ENCODE data around the gene C19orf33. TPM values are rescaled to one million over a fixed set of nuclear protein-coding genes. Genes with fewer than 3 reads are reported as not detected.

C19orf33 gene
- total RNA-seq, 6 donors from 2014 or later: 65.0 to 251 (median 144) TPM

- ATAC-seq (ENCODE audit: low FRiP score in 2 of 2): peak; percentile 81 to 94
- H3K27me3 ChIP-seq: no peaks in the 10 kb centered on the region
- peak; percentile 94 to 97 for DNase-seq
- H3K4me1 ChIP-seq: peaks cover 16 to 48% (median 28%) of the 10 kb centered on the region in 4 donors
- TF ChIP-seq POLR2AphosphoS5 (IDR thresholded peaks at IDR 0.05) (peak; percentile 4 to 62), CTCF (IDR thresholded peaks at IDR 0.05) (no peak)
- peak overlapping the region; percentile 91 to 97 (median 96) for H3K27ac ChIP-seq
- H3K4me3 ChIP-seq: peak overlapping the region; percentile 52 to 78 (median 72)
- 19 to 20% methylated on average over 17 to 20 of the region's 34 CpGs for WGBS, 2 donors
- no peaks in the 10 kb centered on the region for H3K36me3 ChIP-seq
- no peaks in the 10 kb centered on the region for H3K9me3 ChIP-seq
Observed at GRCh38 chr19:38263689-38264485, 40.2 kb upstream of the C19orf33 start.

GRCh38 chr19:38264486-38265212 lies 39.4 kb upstream of the C19orf33 start, which contains the start of gene SPINT2:
Gene SPINT2 (plus strand): TSS chr19:38264573. CDS start chr19:38264893, 320 bp downstream.
- H3K9me3 ChIP-seq: no peaks in the 10 kb centered on the region
- H3K27ac ChIP-seq: peak within 1 kb of the TSS; percentile 91 to 97 (median 96)
- ATAC-seq (ENCODE audit: low FRiP score in 2 of 2): peak; percentile 3 to 50
- DNase-seq: no peak
- H3K4me1 ChIP-seq: peaks cover 16 to 48% (median 28%) of the 10 kb centered on the region in 4 donors
- WGBS, 2 donors: 29 to 31% methylated on average over 17 to 18 of the region's 78 CpGs
- peak within 1 kb of the TSS; percentile 52 to 78 (median 72) for H3K4me3 ChIP-seq
- peak; percentile 52 to 90 for TF ChIP-seq POLR2AphosphoS5 (IDR thresholded peaks at IDR 0.05)
- peak in 3 of 4 donors; percentile 82 to 95 (median 85) for TF ChIP-seq POLR2A (IDR thresholded peaks at IDR 0.05)
- no peak for TF ChIP-seq EP300 (IDR thresholded peaks at IDR 0.05)
- peak in 3 of 6 experiments; percentile 2 to 21 (median 17) for TF ChIP-seq CTCF (IDR thresholded peaks at IDR 0.05)
- no peaks in the 10 kb centered on the region for H3K27me3 ChIP-seq
- no peaks in the 10 kb centered on the region for H3K36me3 ChIP-seq

- DNase-seq (peak in 1 of 2 donors; percentile 77), ATAC-seq (ENCODE audit: low FRiP score in 2 of 2) (peak; percentile 3 to 44)
- TF ChIP-seq POLR2A (IDR thresholded peaks at IDR 0.05): no peak
- peak in 1 of 6 experiments; percentile 8 for TF ChIP-seq CTCF (IDR thresholded peaks at IDR 0.05)
- TF ChIP-seq EP300 (IDR thresholded peaks at IDR 0.05): no peak
- peak; percentile 19 for TF ChIP-seq POLR2AphosphoS5 (IDR thresholded peaks at IDR 0.05)
- no peaks in the 10 kb centered on the region for H3K9me3 ChIP-seq
- H3K36me3 ChIP-seq: no peaks in the 10 kb centered on the region
- H3K27me3 ChIP-seq: no peaks in the 10 kb centered on the region
- peak overlapping the region; percentile 52 to 78 (median 72) for H3K4me3 ChIP-seq
- WGBS, 2 donors: 32 to 40% methylated on average over 14 of the region's 14 CpGs
- peaks cover 16 to 48% (median 31%) of the 10 kb centered on the region in 4 donors for H3K4me1 ChIP-seq
- H3K27ac ChIP-seq: peak overlapping the region; percentile 91 to 97 (median 96)
Observed at GRCh38 chr19:38265213-38265861, 38.7 kb upstream of the C19orf33 start.

GRCh38 chr19:38265921-38266429 lies 38.1 kb upstream of the C19orf33 start:
- 56 to 74% methylated on average over 12 of the region's 12 CpGs for WGBS, 2 donors
- Histone ChIP-seq H3K36me3 (no peaks in the 10 kb centered on the region), H3K27me3 (no peaks in the 10 kb centered on the region), H3K9me3 (no peaks in the 10 kb centered on the region), H3K4me1 (peaks cover 16 to 54% (median 32%) of the 10 kb centered on the region in 4 donors), H3K27ac (peak overlapping the region; percentile 91 to 97 (median 96)), H3K4me3 (peak overlapping the region in 3 of 4 donors; percentile 68 to 78 (median 76))
- TF ChIP-seq POLR2A (IDR thresholded peaks at IDR 0.05) (no peak), POLR2AphosphoS5 (IDR thresholded peaks at IDR 0.05) (no peak), EP300 (IDR thresholded peaks at IDR 0.05) (no peak), CTCF (IDR thresholded peaks at IDR 0.05) (no peak)
- DNase-seq (peak in 1 of 2 donors; percentile 63), ATAC-seq (ENCODE audit: low FRiP score in 2 of 2) (no peak)
